HCT116 (cell line): ENCODE data around the gene ITGAL. TPM values are rescaled to one million over a fixed set of nuclear protein-coding genes. Genes with fewer than 3 reads are reported as not detected.
A peak's percentile ranks its signal among the peaks of the same experiment; 100 is the strongest.

Experiments used
- ATAC-seq: fragments of 200-7000 bp; cut with Tn5 transposase; 2 replicates; pipeline ENCODE4 v1.9.1; 2020; ENCODE audit warnings: mild to moderate bottlenecking, moderate library complexity
- BruUV-seq: library from RNA; stranded (reverse); fragments of 400-500 nt; replicated peaks from 2 replicates; lab custom pipeline; 2021; lab: Mats Ljungman, UMichigan
- CTCF ChIA-PET: fragments of 300-600 bp; sonication (Branson Sonifier 250); formaldehyde crosslinking; loops from one replicate; lab custom pipeline; 2021; ENCODE audit warnings: antibody characterized with exemption; lab: Charles Lee
- POLR2A ChIA-PET: fragments of 300-600, 350-600 bp; sonication (Branson Sonifier 250); formaldehyde crosslinking; loops from one replicate; lab custom pipeline; 2021; ENCODE audit warnings: antibody characterized with exemption; lab: Charles Lee
- RAD21 ChIA-PET, 2 experiments: fragments of 300-600 bp; sonication (Branson Sonifier 250); formaldehyde crosslinking; loops; one replicate each; lab custom pipeline; 2023; ENCODE audit warnings: low total read pairs in 2 of 2; ENCODE audit not compliant: uncharacterized antibody in 2 of 2, unreplicated experiment in 2 of 2, low non-redundant PET in 1 of 2; lab: Charles Lee
- DNase-seq: peaks from one replicate; pipeline ENCODE4 v3.0.0-alpha.2; 2010; ENCODE audit warnings: low read depth, low spot score
- H2AFZ ChIP-seq: fragments of 200-600 bp; shearing (Covaris generic), sonication (generic); 2 replicates; pipeline ENCODE4 v1.6.1; 2017; ENCODE audit warnings: low read depth, mixed run types, mixed read lengths, antibody characterized with exemption, low read length; ENCODE audit not compliant: poor library complexity, severe bottlenecking
- H3K27ac ChIP-seq: 2 replicates; pipeline ENCODE4 v1.5.1; 2012; ENCODE audit warnings: low read depth, low read length
- H3K27me3 ChIP-seq: fragments of 200-600 bp; sonication (generic); 2 replicates; pipeline ENCODE4 v1.6.1; 2016; ENCODE audit warnings: mixed run types, low read length, mixed read lengths; ENCODE audit not compliant: insufficient read depth
- H3K36me3 ChIP-seq, 2 experiments: fragments of 200-500 bp in 1 of 2; fragments of 200-600 bp in 1 of 2; sonication (Bioruptor generic) in 1 of 2; sonication (generic) in 1 of 2; 2 replicates each; pipeline versions ENCODE4 v1.5.1 to v1.6.1; 2014 to 2016; ENCODE audit warnings: low read length in 2 of 2, inconsistent platforms in 1 of 2, mixed read lengths in 1 of 2, mixed run types in 1 of 2; ENCODE audit not compliant: insufficient read depth in 2 of 2, control insufficient read depth in 1 of 2
- H3K4me1 ChIP-seq, 2 experiments: fragments of 200-600 bp in 1 of 2; sonication (generic) in 1 of 2; 2 replicates each; pipeline versions ENCODE4 v1.5.1 to v1.6.1; 2012 to 2017; ENCODE audit warnings: low read length in 2 of 2, inconsistent platforms in 1 of 2, mild to moderate bottlenecking in 1 of 2, mixed read lengths in 1 of 2, mixed run types in 1 of 2, moderate library complexity in 1 of 2; ENCODE audit not compliant: insufficient read depth in 2 of 2, control insufficient read depth in 1 of 2
- H3K4me2 ChIP-seq: fragments of 200-600 bp; sonication (generic); 2 replicates; pipeline ENCODE4 v1.6.1; 2017; ENCODE audit warnings: mixed run types, low read length, mixed read lengths
- H3K4me3 ChIP-seq, 2 experiments: fragments of 200-600 bp in 1 of 2; sonication (generic) in 1 of 2; replicated peaks in 1 of 2; 2 replicates each; pipeline ENCODE4 v1.5.1; 2011 to 2016; ENCODE audit warnings: low read length in 2 of 2, control low read depth in 1 of 2, low read depth in 1 of 2, mild to moderate bottlenecking in 1 of 2, mixed read lengths in 1 of 2, mixed run types in 1 of 2
- H3K79me2 ChIP-seq: fragments of 200-600 bp; sonication (generic); 2 replicates; pipeline ENCODE4 v1.6.1; 2017; ENCODE audit warnings: mild to moderate bottlenecking, mixed run types, low read length, moderate library complexity, mixed read lengths; ENCODE audit not compliant: insufficient read depth
- H3K9ac ChIP-seq: fragments of 200-600 bp; sonication (generic); 2 replicates; pipeline ENCODE4 v1.6.1; 2016; ENCODE audit warnings: low read length, mixed read lengths
- H3K9me2 ChIP-seq: fragments of 200-600 bp; sonication (generic), shearing (Covaris generic); 2 replicates; pipeline ENCODE4 v1.6.1; 2017; ENCODE audit warnings: mixed run types, mild to moderate bottlenecking, moderate library complexity; ENCODE audit not compliant: insufficient read depth
- H3K9me3 ChIP-seq, 2 experiments: fragments of 200-500 bp in 1 of 2; fragments of 200-600 bp in 1 of 2; sonication (Bioruptor generic) in 1 of 2; sonication (generic) in 1 of 2; 2 replicates each; pipeline ENCODE4 v1.6.1; 2014 to 2017; ENCODE audit warnings: low read length in 2 of 2, mixed read lengths in 2 of 2, inconsistent platforms in 1 of 2, low read depth in 1 of 2, mild to moderate bottlenecking in 1 of 2, mixed run types in 1 of 2, moderate library complexity in 1 of 2; ENCODE audit not compliant: control insufficient read depth in 1 of 2, insufficient read depth in 1 of 2
- H4K20me1 ChIP-seq: fragments of 200-600 bp; sonication (generic), shearing (Covaris generic); 2 replicates; pipeline ENCODE4 v1.6.1; 2017; ENCODE audit warnings: mixed run types, mild to moderate bottlenecking, moderate library complexity; ENCODE audit not compliant: insufficient read depth
- CBX3 ChIP-seq: IDR thresholded peaks from 2 replicates; pipeline ENCODE4 v1.6.1; 2012; ENCODE audit warnings: low read depth
- ELF1 ChIP-seq: IDR thresholded peaks from 2 replicates; pipeline ENCODE4 v1.6.1; 2012; ENCODE audit warnings: low read depth, borderline replicate concordance
- EZH2phosphoT487 ChIP-seq: fragments of 200-600 bp; IDR thresholded peaks from 2 replicates; pipeline ENCODE4 v1.6.1; 2018; ENCODE audit warnings: antibody characterized with exemption, borderline replicate concordance
- POLR2A ChIP-seq: IDR thresholded peaks from 2 replicates; pipeline ENCODE4 v1.7.0; 2011; ENCODE audit warnings: borderline replicate concordance; ENCODE audit not compliant: insufficient read depth, insufficient read length; ENCODE audit errors: extremely low read depth
- POLR2AphosphoS5 ChIP-seq: IDR thresholded peaks from 2 replicates; pipeline ENCODE4 v1.6.1; 2011; ENCODE audit warnings: mild to moderate bottlenecking, low read depth, low read length, moderate library complexity
- RAD21 ChIP-seq: IDR thresholded peaks from 2 replicates; pipeline ENCODE4 v1.6.1; 2012; ENCODE audit warnings: low read depth, mild to moderate bottlenecking
- SIN3A ChIP-seq: IDR thresholded peaks from 2 replicates; pipeline ENCODE4 v1.6.1; 2012; ENCODE audit warnings: low read depth
- SP1 ChIP-seq: IDR thresholded peaks from 2 replicates; pipeline ENCODE4 v1.6.1; 2012; ENCODE audit warnings: low read depth
- YY1 ChIP-seq: IDR thresholded peaks from 2 replicates; pipeline ENCODE4 v1.6.1; 2011; ENCODE audit warnings: low read length, low read depth, moderate library complexity, mild to moderate bottlenecking; ENCODE audit not compliant: insufficient replicate concordance; ENCODE audit errors: extremely low read depth
- ZFX ChIP-seq: fragments of 450-650 bp; IDR thresholded peaks from 2 replicates; pipeline ENCODE4 v1.6.1; 2017
- intact Hi-C: fragments of 100-400 bp; cut with micrococcal nuclease; formaldehyde crosslinking; loops from 2 replicates; pipeline ENCODE4 v1.10.0; 2022
- total RNA-seq: library from RNA; stranded (reverse); gene quantifications from one replicate; pipeline ENCODE4 v1.2.1, GENCODE V29; 2021; ENCODE audit not compliant: unreplicated experiment
- TF ChIP-seq, protein P1 (sequence below): IDR thresholded peaks from 2 replicates; pipeline ENCODE4 v1.6.1; 2011; ENCODE audit warnings: mild to moderate bottlenecking, low read length, moderate library complexity; ENCODE audit not compliant: insufficient replicate concordance; ENCODE audit errors: extremely low read depth
- TF ChIP-seq, protein P2 (sequence below): IDR thresholded peaks from 2 replicates; pipeline ENCODE4 v1.6.1; 2012
- TF ChIP-seq, protein P3 (sequence below), 3 experiments: fragments of 200-600 bp in 1 of 3; sonication (generic) in 1 of 3; IDR thresholded peaks in 2 of 3; conservative IDR thresholded peaks in 1 of 3; 2 replicates each; pipeline ENCODE4 v1.5.1; 2012 to 2017; ENCODE audit warnings: low read depth in 2 of 3, low read length in 2 of 3, antibody characterized with exemption in 1 of 3, borderline replicate concordance in 1 of 3, control low read depth in 1 of 3, mild to moderate bottlenecking in 1 of 3, mixed read lengths in 1 of 3, mixed run types in 1 of 3, moderate library complexity in 1 of 3; ENCODE audit not compliant: insufficient read depth in 1 of 3

Gene ITGAL
- total RNA-seq, 1 experiment from 2014 or later: 1.4 TPM

DNA sequence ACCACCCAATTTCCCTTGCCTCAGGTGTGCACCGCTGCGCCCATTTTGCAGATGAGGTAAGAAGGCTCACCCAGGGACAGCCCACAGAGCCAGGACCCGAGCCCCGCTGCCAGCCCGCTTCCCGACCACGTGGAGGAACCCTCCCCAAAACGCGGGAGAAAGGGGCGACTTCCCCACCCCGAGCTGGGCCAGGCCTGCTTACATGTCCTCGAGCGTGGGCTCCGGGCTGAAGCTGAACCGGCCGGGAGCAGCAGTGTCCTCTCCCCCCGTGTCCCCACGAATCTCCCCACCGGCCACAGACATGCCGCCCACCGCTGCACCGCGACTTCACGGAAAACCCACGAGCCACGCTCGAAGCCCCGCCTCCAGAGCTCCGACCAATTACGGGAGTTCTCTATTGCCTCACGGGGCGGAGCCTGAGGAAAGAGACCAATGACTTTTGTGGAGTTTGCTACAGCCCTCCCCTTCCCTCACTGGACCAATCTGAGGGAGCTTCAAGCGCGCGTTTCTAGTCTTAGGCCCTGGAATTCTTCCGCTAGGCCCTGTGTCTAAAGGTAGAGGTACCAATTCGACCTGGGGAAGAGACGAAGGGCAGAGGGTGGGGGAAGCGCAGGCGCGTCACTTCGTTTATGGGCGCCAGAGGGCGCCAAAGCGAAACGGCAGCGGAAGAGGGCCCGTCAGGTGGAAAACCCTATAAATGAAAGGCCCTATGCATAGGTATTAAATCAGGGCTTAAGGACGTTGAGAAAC, 42.7 kb upstream of the ITGAL start, which contains the start of gene DCTPP1:
Gene DCTPP1, minus strand, starts transcription at position 353 of the 750 bp plus-strand sequence. Its CDS starts 50 bp downstream, at position 303.
- peaks cover 6 to 25% of the 10 kb centered on the region in 2 experiments; a peak in 3 of 4 replicates for H3K36me3 ChIP-seq
- DNase-seq: peak; percentile 99
- RAD21 ChIA-PET: interaction anchor here (0.6 to 1.6 kb wide), 12 partner anchors 12 to 221 kb away, joined by 3 to 18 read pairs (median 4); partner anchors contain the start of genes CD2BP2 (in 1 of the 2), PRR14 (in 1 of the 2), ZNF688 (in 1 of the 2) and ZNF747 (in 1 of the 2)
- POLR2A ChIA-PET: interaction anchor here (0.5 to 1.6 kb wide), 17 partner anchors 12 to 507 kb away, joined by 3 to 15 read pairs (median 4); partner anchors contain the start of genes PRR14, SEPHS2, ZNF48 and ZNF689
- intact Hi-C loops: loop anchor here (5.0 kb wide), 3 partner anchors 97 to 197 kb away; partner anchors contain the start of gene ZNF768
- CTCF ChIA-PET: interaction anchor here (0.6 to 2.4 kb wide), 44 partner anchors 10 to 524 kb away, joined by 3 to 52 read pairs (median 6); partner anchors contain the start of genes FBRS, PRR14, TBC1D10B and TBX6
- H3K9me3 ChIP-seq: no peaks in the 10 kb centered on the region
- H2AFZ ChIP-seq: peak within 1 kb of the TSS; percentile 12
- no peaks in the 10 kb centered on the region for H3K27me3 ChIP-seq
- H3K27ac ChIP-seq: peak within 1 kb of the TSS; percentile 66
- H3K4me1 ChIP-seq: peaks cover 8 to 29% of the 10 kb centered on the region in 2 experiments
- H3K9me2 ChIP-seq: no peaks in the 10 kb centered on the region
- H3K4me2 ChIP-seq: peak within 1 kb of the TSS; percentile 89
- TF ChIP-seq RAD21 (peak; percentile 89), POLR2AphosphoS5 (peak; percentile 49), ELF1 (no peak; the same call in 1 of the 2 replicates), YY1 (peak; percentile 73), POLR2A (peak; percentile 61), SP1 (peak; percentile 89), ZFX (0 out of 2 replicates have a peak, but pooled peaks have one; percentile 79), SIN3A (0 out of 2 replicates have a peak, but pooled peaks have one; percentile 67), EZH2phosphoT487 (no peak), CBX3 (peak; percentile 68)
- TF ChIP-seq, protein P1, sequence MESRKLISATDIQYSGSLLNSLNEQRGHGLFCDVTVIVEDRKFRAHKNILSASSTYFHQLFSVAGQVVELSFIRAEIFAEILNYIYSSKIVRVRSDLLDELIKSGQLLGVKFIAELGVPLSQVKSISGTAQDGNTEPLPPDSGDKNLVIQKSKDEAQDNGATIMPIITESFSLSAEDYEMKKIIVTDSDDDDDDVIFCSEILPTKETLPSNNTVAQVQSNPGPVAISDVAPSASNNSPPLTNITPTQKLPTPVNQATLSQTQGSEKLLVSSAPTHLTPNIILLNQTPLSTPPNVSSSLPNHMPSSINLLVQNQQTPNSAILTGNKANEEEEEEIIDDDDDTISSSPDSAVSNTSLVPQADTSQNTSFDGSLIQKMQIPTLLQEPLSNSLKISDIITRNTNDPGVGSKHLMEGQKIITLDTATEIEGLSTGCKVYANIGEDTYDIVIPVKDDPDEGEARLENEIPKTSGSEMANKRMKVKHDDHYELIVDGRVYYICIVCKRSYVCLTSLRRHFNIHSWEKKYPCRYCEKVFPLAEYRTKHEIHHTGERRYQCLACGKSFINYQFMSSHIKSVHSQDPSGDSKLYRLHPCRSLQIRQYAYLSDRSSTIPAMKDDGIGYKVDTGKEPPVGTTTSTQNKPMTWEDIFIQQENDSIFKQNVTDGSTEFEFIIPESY: no peak
- TF ChIP-seq, protein P2, sequence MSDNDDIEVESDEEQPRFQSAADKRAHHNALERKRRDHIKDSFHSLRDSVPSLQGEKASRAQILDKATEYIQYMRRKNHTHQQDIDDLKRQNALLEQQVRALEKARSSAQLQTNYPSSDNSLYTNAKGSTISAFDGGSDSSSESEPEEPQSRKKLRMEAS: peak; percentile 92
- TF ChIP-seq, protein P3, sequence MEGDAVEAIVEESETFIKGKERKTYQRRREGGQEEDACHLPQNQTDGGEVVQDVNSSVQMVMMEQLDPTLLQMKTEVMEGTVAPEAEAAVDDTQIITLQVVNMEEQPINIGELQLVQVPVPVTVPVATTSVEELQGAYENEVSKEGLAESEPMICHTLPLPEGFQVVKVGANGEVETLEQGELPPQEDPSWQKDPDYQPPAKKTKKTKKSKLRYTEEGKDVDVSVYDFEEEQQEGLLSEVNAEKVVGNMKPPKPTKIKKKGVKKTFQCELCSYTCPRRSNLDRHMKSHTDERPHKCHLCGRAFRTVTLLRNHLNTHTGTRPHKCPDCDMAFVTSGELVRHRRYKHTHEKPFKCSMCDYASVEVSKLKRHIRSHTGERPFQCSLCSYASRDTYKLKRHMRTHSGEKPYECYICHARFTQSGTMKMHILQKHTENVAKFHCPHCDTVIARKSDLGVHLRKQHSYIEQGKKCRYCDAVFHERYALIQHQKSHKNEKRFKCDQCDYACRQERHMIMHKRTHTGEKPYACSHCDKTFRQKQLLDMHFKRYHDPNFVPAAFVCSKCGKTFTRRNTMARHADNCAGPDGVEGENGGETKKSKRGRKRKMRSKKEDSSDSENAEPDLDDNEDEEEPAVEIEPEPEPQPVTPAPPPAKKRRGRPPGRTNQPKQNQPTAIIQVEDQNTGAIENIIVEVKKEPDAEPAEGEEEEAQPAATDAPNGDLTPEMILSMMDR (IDR thresholded peaks at IDR 0.05 in 2 of 3, conservative IDR thresholded peaks at IDR 0.05 in 1 of 3; ENCODE audit: borderline replicate concordance in 1 of 3, insufficient read depth in 1 of 3, low read depth in 2 of 3, low read length in 2 of 3): peak; percentile 79 to 94 (median 81)
- TF ChIP-seq, all 23 proteins: peak for 10
- peak within 1 kb of the TSS; percentile 96 for H3K9ac ChIP-seq
- H3K4me3 ChIP-seq: peak within 1 kb of the TSS; percentile 89 to 94
- H4K20me1 ChIP-seq: no peaks in the 10 kb centered on the region
- H3K79me2 ChIP-seq: peaks cover 48% of the 10 kb centered on the region
- ATAC-seq: peak; percentile 94
- no TSS peak for BruUV-seq
